Loucy (cell line): Measurements from ENCODE around the gene CYP2R1.

ENCODE experiments used
- CTCF ChIP-seq: fragments of 200-600 bp; sonication (generic); conservative IDR thresholded peaks from 2 replicates; pipeline ENCODE4 v1.5.1; 2014; ENCODE audit warnings: mild to moderate bottlenecking, antibody characterized with exemption, low read length
- EZH2phosphoT487 ChIP-seq: fragments of 200-600 bp; IDR thresholded peaks from 2 replicates; pipeline ENCODE4 v1.6.1; 2018; ENCODE audit warnings: antibody characterized with exemption, mild to moderate bottlenecking, moderate library complexity, borderline replicate concordance

- no peak for TF ChIP-seq CTCF
- no peak for TF ChIP-seq EZH2phosphoT487
Observed at GRCh38 chr11:14875163-14875562, 16.9 kb downstream of the CYP2R1 start.
